ENCODE measurements around the gene PHACTR3. TPM values are rescaled to one million over a fixed set of nuclear protein-coding genes. Genes with fewer than 3 reads are reported as not detected.

Gene PHACTR3
- total and polyA plus RNA-seq, 2 experiments from 2014 or later = 0.45 to 0.61 TPM

GRCh38 chr20:59608871-59609270 lies 4.5 kb downstream of the PHACTR3 start:
- peaks cover 3% of the 10 kb centered on the region; the same call in 1 of the 3 replicates for H3K4me1 Mint-ChIP-seq
- TF ChIP-seq EZH2phosphoT487 (IDR thresholded peaks at IDR 0.05; ENCODE audit: unreplicated experiment) (no peak), REST (IDR thresholded peaks at IDR 0.05; ENCODE audit: unreplicated experiment) (no peak), ZNF331 (CRISPR knock-in tag; IDR thresholded peaks at IDR 0.05; ENCODE audit: low read depth) (no peak), STAT1 (IDR thresholded peaks at IDR 0.05; ENCODE audit: unreplicated experiment) (no peak), CTCF (conservative IDR thresholded peaks at IDR 0.05; ENCODE audit: low read depth in 2 of 2) (no peak), POLR2AphosphoS5 (IDR thresholded peaks at IDR 0.05; ENCODE audit: low read depth) (no peak), ZNF114 (CRISPR knock-in tag; IDR thresholded peaks at IDR 0.05) (no peak), JUNB (IDR thresholded peaks at IDR 0.05; ENCODE audit: unreplicated experiment) (no peak), NANOG (IDR thresholded peaks at IDR 0.05; ENCODE audit: borderline replicate concordance) (no peak), CREB1 (CRISPR knock-in tag; IDR thresholded peaks at IDR 0.05; ENCODE audit: low read depth) (no peak), EZH2 (IDR thresholded peaks at IDR 0.05; ENCODE audit: low read depth, unreplicated experiment) (no peak), ZNF462 (CRISPR knock-in tag; IDR thresholded peaks at IDR 0.05) (no peak), ETS1 (IDR thresholded peaks at IDR 0.05) (no peak)
- no peaks in the 10 kb centered on the region; the same call in none of the 2 replicates for H4K20me1 ChIP-seq (replicated peaks; ENCODE audit: insufficient read depth)
- no peak overlapping the region for H3K27ac ChIP-seq (ENCODE audit: low read depth)
- H3K4me1 ChIP-seq (ENCODE audit: insufficient read depth) = no peaks in the 10 kb centered on the region
- H3K4me3 Mint-ChIP-seq = no peak overlapping the region
- DNase-seq (ENCODE audit: low spot score) (no peak), ATAC-seq (no peak)
- H3K9me2 ChIP-seq (ENCODE audit: insufficient read depth) = no peaks in the 10 kb centered on the region
- no peak overlapping the region for H2AFZ ChIP-seq
- H3K36me3 ChIP-seq (ENCODE audit: insufficient read depth) = no peaks in the 10 kb centered on the region
- peaks cover 57% of the 10 kb centered on the region for H3K27me3 ChIP-seq (ENCODE audit: insufficient read depth)
- H3K9me3 Mint-ChIP-seq = no peaks in the 10 kb centered on the region; the same call in 2 of the 3 replicates
- H3K79me2 ChIP-seq (replicated peaks; ENCODE audit: insufficient read depth) = no peaks in the 10 kb centered on the region
- H3K36me3 Mint-ChIP-seq (ENCODE audit: low read depth) = no peaks in the 10 kb centered on the region
- no peak overlapping the region for H3K4me3 ChIP-seq
- no peak overlapping the region for H3K4me2 ChIP-seq
- no peaks in the 10 kb centered on the region for H3F3A ChIP-seq (replicated peaks; ENCODE audit: low read depth)
- no peak overlapping the region for H3K27ac Mint-ChIP-seq
- H3K27me3 Mint-ChIP-seq (ENCODE audit: insufficient read depth, low read depth, poor library complexity) = peaks cover 48% of the 10 kb centered on the region
